Measurements from ENCODE around the gene PAK6.

Gene PAK6

GRCh38 chr15:40265355-40265754 lies 26.5 kb downstream of the PAK6 start:
- peak overlapping the region; percentile 34 for H2BK15ac ChIP-seq (ENCODE audit: low read depth, poor library complexity, severe bottlenecking)
- H3K18ac ChIP-seq (ENCODE audit: low read depth in 1 of 2, low read length in 2 of 2) = no peak overlapping the region
- peaks cover 0 to 4% of the 10 kb centered on the region in 2 experiments for H3K36me3 ChIP-seq (ENCODE audit: control insufficient read depth in 1 of 2, insufficient read depth in 2 of 2, low read depth in 1 of 2, low read length in 2 of 2)
- peak overlapping the region; percentile 20 for H4K8ac ChIP-seq (ENCODE audit: low read length)
- H3K79me1 ChIP-seq (replicated peaks; ENCODE audit: low read length, poor library complexity, severe bottlenecking) = no peaks in the 10 kb centered on the region
- DNase-seq = no peak
- no peak overlapping the region for H2AFZ ChIP-seq (ENCODE audit: low read depth, low read length)
- H3K27me3 ChIP-seq (ENCODE audit: control insufficient read depth in 1 of 2, insufficient read depth in 1 of 2, low read length in 2 of 2) = no peaks in the 10 kb centered on the region
- H3K4me3 ChIP-seq (ENCODE audit: insufficient read depth in 1 of 2, low read depth in 1 of 2, low read length in 2 of 2) = no peak overlapping the region
- H3K23ac ChIP-seq (ENCODE audit: low read length in 2 of 2) = no peak overlapping the region
- H3K4me2 ChIP-seq (ENCODE audit: low read length, poor library complexity, severe bottlenecking) = no peak overlapping the region
- H2BK12ac ChIP-seq (ENCODE audit: low read length in 2 of 2) = peak overlapping the region in 1 of 2 experiments; percentile 57
- H3K9ac ChIP-seq (ENCODE audit: low read length) = no peak overlapping the region
- no peak overlapping the region for H2AK5ac ChIP-seq (ENCODE audit: low read length, severe bottlenecking)
- 90% methylated on average over 7 of the region's 10 CpGs for WGBS
- no peak overlapping the region for H2BK5ac ChIP-seq (ENCODE audit: low read depth, low read length, poor library complexity, severe bottlenecking)
- no peak overlapping the region for H3K4ac ChIP-seq (ENCODE audit: low read depth in 1 of 2, low read length in 2 of 2)
- H3K9me3 ChIP-seq (ENCODE audit: control insufficient read depth, low read length) = no peaks in the 10 kb centered on the region
- no peak overlapping the region for H2BK120ac ChIP-seq (ENCODE audit: low read depth, low read length)
- H3K14ac ChIP-seq (ENCODE audit: low read length in 2 of 2) = no peak overlapping the region
- H3K27ac ChIP-seq (ENCODE audit: low read length, poor library complexity, severe bottlenecking) = no peak overlapping the region
- peak overlapping the region; percentile 78 for H4K91ac ChIP-seq (ENCODE audit: low read length)
- H3K4me1 ChIP-seq (ENCODE audit: control insufficient read depth, insufficient read depth, low read depth, low read length) = peaks cover 27% of the 10 kb centered on the region

GRCh38 chr15:40265875-40266274 lies 27.0 kb downstream of the PAK6 start:
- peaks cover 27% of the 10 kb centered on the region for H3K4me1 ChIP-seq (ENCODE audit: control insufficient read depth, insufficient read depth, low read depth, low read length)
- 96% methylated on average over 20 of the region's 20 CpGs for WGBS
- no peak overlapping the region for H3K4ac ChIP-seq (ENCODE audit: low read depth in 1 of 2, low read length in 2 of 2)
- no peak overlapping the region for H3K27ac ChIP-seq (ENCODE audit: low read length, poor library complexity, severe bottlenecking)
- H2BK5ac ChIP-seq (ENCODE audit: low read depth, low read length, poor library complexity, severe bottlenecking) = no peak overlapping the region
- H3K79me1 ChIP-seq (replicated peaks; ENCODE audit: low read length, poor library complexity, severe bottlenecking) = no peaks in the 10 kb centered on the region
- no peak overlapping the region for H2BK120ac ChIP-seq (ENCODE audit: low read depth, low read length)
- H3K9ac ChIP-seq (ENCODE audit: low read length) = no peak overlapping the region
- no peak overlapping the region for H3K4me2 ChIP-seq (ENCODE audit: low read length, poor library complexity, severe bottlenecking)
- no peak overlapping the region for H2AFZ ChIP-seq (ENCODE audit: low read depth, low read length)
- no peaks in the 10 kb centered on the region for H3K9me3 ChIP-seq (ENCODE audit: control insufficient read depth, low read length)
- no peak for DNase-seq
- H2BK12ac ChIP-seq (ENCODE audit: low read length in 2 of 2) = peak overlapping the region; percentile 7 to 57
- H4K91ac ChIP-seq (ENCODE audit: low read length) = peak overlapping the region; percentile 78
- no peak overlapping the region for H3K4me3 ChIP-seq (ENCODE audit: insufficient read depth in 1 of 2, low read depth in 1 of 2, low read length in 2 of 2)
- no peak overlapping the region for H3K23ac ChIP-seq (ENCODE audit: low read length in 2 of 2)
- peak overlapping the region; percentile 2 to 90 for H3K18ac ChIP-seq (ENCODE audit: low read depth in 1 of 2, low read length in 2 of 2)
- H2BK15ac ChIP-seq (ENCODE audit: low read depth, poor library complexity, severe bottlenecking) = peak overlapping the region; percentile 31
- H3K36me3 ChIP-seq (ENCODE audit: control insufficient read depth in 1 of 2, insufficient read depth in 2 of 2, low read depth in 1 of 2, low read length in 2 of 2) = peaks cover 0 to 4% of the 10 kb centered on the region in 2 experiments
- peak overlapping the region; percentile 67 for H2AK5ac ChIP-seq (ENCODE audit: low read length, severe bottlenecking)
- H4K8ac ChIP-seq (ENCODE audit: low read length) = peak overlapping the region; percentile 5
- H3K27me3 ChIP-seq (ENCODE audit: control insufficient read depth in 1 of 2, insufficient read depth in 1 of 2, low read length in 2 of 2) = peaks cover 0 to under 1% of the 10 kb centered on the region in 2 experiments
- peak overlapping the region in 1 of 2 experiments; percentile 85 for H3K14ac ChIP-seq (ENCODE audit: low read length in 2 of 2)

- peaks cover 0 to 10% of the 10 kb centered on the region in 2 experiments for H3K27me3 ChIP-seq (ENCODE audit: control insufficient read depth in 1 of 2, insufficient read depth in 1 of 2, low read length in 2 of 2)
- H2BK120ac ChIP-seq (ENCODE audit: low read depth, low read length) = peak overlapping the region; percentile 42
- H2AFZ ChIP-seq (ENCODE audit: low read depth, low read length) = no peak overlapping the region
- DNase-seq = peak; percentile 94
- peaks cover 28% of the 10 kb centered on the region for H3K4me1 ChIP-seq (ENCODE audit: control insufficient read depth, insufficient read depth, low read depth, low read length)
- H3K4ac ChIP-seq (ENCODE audit: low read depth in 1 of 2, low read length in 2 of 2) = no peak overlapping the region
- no peak overlapping the region for H3K4me2 ChIP-seq (ENCODE audit: low read length, poor library complexity, severe bottlenecking)
- H3K18ac ChIP-seq (ENCODE audit: low read depth in 1 of 2, low read length in 2 of 2) = peak overlapping the region in 1 of 2 experiments; percentile 72
- peak overlapping the region in 1 of 2 experiments; percentile 80 for H3K23ac ChIP-seq (ENCODE audit: low read length in 2 of 2)
- H2BK12ac ChIP-seq (ENCODE audit: low read length in 2 of 2) = peak overlapping the region in 1 of 2 experiments; percentile 67
- H3K36me3 ChIP-seq (ENCODE audit: control insufficient read depth in 1 of 2, insufficient read depth in 2 of 2, low read depth in 1 of 2, low read length in 2 of 2) = peaks cover 0 to 4% of the 10 kb centered on the region in 2 experiments
- H2AK5ac ChIP-seq (ENCODE audit: low read length, severe bottlenecking) = no peak overlapping the region
- H3K9ac ChIP-seq (ENCODE audit: low read length) = peak overlapping the region; percentile 46
- H3K27ac ChIP-seq (ENCODE audit: low read length, poor library complexity, severe bottlenecking) = peak overlapping the region; percentile 43
- peak overlapping the region; percentile 77 for H2BK15ac ChIP-seq (ENCODE audit: low read depth, poor library complexity, severe bottlenecking)
- 26% methylated on average over 7 of the region's 7 CpGs for WGBS
- no peak overlapping the region for H4K91ac ChIP-seq (ENCODE audit: low read length)
- no peak overlapping the region for H3K14ac ChIP-seq (ENCODE audit: low read length in 2 of 2)
- no peaks in the 10 kb centered on the region for H3K79me1 ChIP-seq (replicated peaks; ENCODE audit: low read length, poor library complexity, severe bottlenecking)
- H2BK5ac ChIP-seq (ENCODE audit: low read depth, low read length, poor library complexity, severe bottlenecking) = no peak overlapping the region
- no peak overlapping the region for H4K8ac ChIP-seq (ENCODE audit: low read length)
- no peaks in the 10 kb centered on the region for H3K9me3 ChIP-seq (ENCODE audit: control insufficient read depth, low read length)
- no peak overlapping the region for H3K4me3 ChIP-seq (ENCODE audit: insufficient read depth in 1 of 2, low read depth in 1 of 2, low read length in 2 of 2)
These were observed 28.0 kb downstream of the PAK6 start for GRCh38 chr15:40266828-40267304.

GRCh38 chr15:40267670-40268069 lies 28.8 kb downstream of the PAK6 start:
- H3K4me3 ChIP-seq (ENCODE audit: insufficient read depth in 1 of 2, low read depth in 1 of 2, low read length in 2 of 2) = no peak overlapping the region
- no peak overlapping the region for H2BK5ac ChIP-seq (ENCODE audit: low read depth, low read length, poor library complexity, severe bottlenecking)
- no peak overlapping the region for H4K8ac ChIP-seq (ENCODE audit: low read length)
- no peak overlapping the region for H3K14ac ChIP-seq (ENCODE audit: low read length in 2 of 2)
- no peaks in the 10 kb centered on the region for H3K9me3 ChIP-seq (ENCODE audit: control insufficient read depth, low read length)
- H2AFZ ChIP-seq (ENCODE audit: low read depth, low read length) = no peak overlapping the region
- H3K27me3 ChIP-seq (ENCODE audit: control insufficient read depth in 1 of 2, insufficient read depth in 1 of 2, low read length in 2 of 2) = peaks cover 0 to 15% of the 10 kb centered on the region in 2 experiments
- no peak overlapping the region for H3K4me2 ChIP-seq (ENCODE audit: low read length, poor library complexity, severe bottlenecking)
- H3K4me1 ChIP-seq (ENCODE audit: control insufficient read depth, insufficient read depth, low read depth, low read length) = peaks cover 31% of the 10 kb centered on the region
- no peak overlapping the region for H2BK120ac ChIP-seq (ENCODE audit: low read depth, low read length)
- no peak overlapping the region for H3K9ac ChIP-seq (ENCODE audit: low read length)
- no peak overlapping the region for H3K23ac ChIP-seq (ENCODE audit: low read length in 2 of 2)
- no peak overlapping the region for H3K18ac ChIP-seq (ENCODE audit: low read depth in 1 of 2, low read length in 2 of 2)
- H2BK12ac ChIP-seq (ENCODE audit: low read length in 2 of 2) = peak overlapping the region in 1 of 2 experiments; percentile 18
- no peak overlapping the region for H3K27ac ChIP-seq (ENCODE audit: low read length, poor library complexity, severe bottlenecking)
- 65% methylated on average over 4 of the region's 4 CpGs for WGBS
- H2BK15ac ChIP-seq (ENCODE audit: low read depth, poor library complexity, severe bottlenecking) = no peak overlapping the region
- no peaks in the 10 kb centered on the region for H3K79me1 ChIP-seq (replicated peaks; ENCODE audit: low read length, poor library complexity, severe bottlenecking)
- H3K4ac ChIP-seq (ENCODE audit: low read depth in 1 of 2, low read length in 2 of 2) = peak overlapping the region in 1 of 2 experiments; percentile 61
- H4K91ac ChIP-seq (ENCODE audit: low read length) = no peak overlapping the region
- no peak for DNase-seq
- peaks cover 0 to 10% of the 10 kb centered on the region in 2 experiments for H3K36me3 ChIP-seq (ENCODE audit: control insufficient read depth in 1 of 2, insufficient read depth in 2 of 2, low read depth in 1 of 2, low read length in 2 of 2)
- peak overlapping the region; percentile 63 for H2AK5ac ChIP-seq (ENCODE audit: low read length, severe bottlenecking)

Measured in mesenchymal stem cell (in vitro differentiated cells and primary cell).